ENCODE measurements around the gene TAGLN. TPM values are rescaled to one million over a fixed set of nuclear protein-coding genes. Genes with fewer than 3 reads are reported as not detected.

Gene TAGLN
- total RNA-seq, 6 experiments from 2014 or later = 41.2 to 158 (median 112) TPM

DNA sequence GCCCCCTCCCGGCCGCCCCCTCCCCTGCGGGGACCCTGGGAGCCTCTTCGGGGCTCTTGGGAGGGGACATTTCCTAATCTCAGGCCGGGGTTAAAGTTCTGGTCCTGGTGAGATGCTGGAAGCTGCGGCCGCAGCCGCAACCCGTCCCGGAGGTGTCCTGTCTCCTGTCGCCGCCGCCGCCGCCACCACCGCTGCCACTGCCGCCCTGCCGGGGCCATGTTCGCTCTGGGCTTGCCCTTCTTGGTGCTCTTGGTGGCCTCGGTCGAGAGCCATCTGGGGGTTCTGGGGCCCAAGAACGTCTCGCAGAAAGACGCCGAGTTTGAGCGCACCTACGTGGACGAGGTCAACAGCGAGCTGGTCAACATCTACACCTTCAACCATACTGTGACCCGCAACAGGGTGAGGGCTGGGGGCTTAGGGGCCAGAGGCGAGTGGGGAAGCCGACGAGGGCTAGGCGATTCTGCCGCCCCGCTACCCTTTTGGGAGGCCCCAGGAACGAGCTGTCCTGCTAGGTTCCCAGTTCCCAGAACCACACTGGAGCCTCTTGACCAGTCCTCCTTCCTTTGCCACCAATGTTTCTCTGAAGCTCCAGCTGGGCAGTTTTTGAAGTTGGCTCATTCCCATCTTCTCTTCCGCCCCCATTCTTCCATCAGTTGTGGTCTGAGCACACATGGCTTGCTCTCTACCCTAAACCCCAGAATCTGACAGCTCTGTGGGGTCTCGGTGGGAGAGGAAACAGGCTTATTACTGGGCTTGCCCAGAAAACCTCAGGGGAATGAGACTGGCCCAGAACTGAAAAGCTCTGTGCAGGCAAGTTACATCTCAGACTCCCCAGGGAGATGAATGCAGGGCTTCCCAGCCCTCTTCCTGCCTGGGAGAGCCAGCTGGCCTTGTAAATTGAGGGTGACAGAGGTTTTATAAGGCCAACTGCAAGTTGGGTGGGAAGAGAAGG is 19.8 kb upstream of the TAGLN start:
- peak; percentile 67 to 76 (median 69) for DNase-seq
- peak; percentile 61 to 77 (median 72) for ATAC-seq
- Histone ChIP-seq H3K4me1 (peaks cover 0 to 22% (median 5%) of the 10 kb centered on the region in 4 donors), H3K9me3 (no peaks in the 10 kb centered on the region), H3K36me3 (peaks cover 0 to 22% (median 8%) of the 10 kb centered on the region in 4 donors), H3K4me3 (peak overlapping the region; percentile 92 to 100 (median 93)), H3K27ac (peak overlapping the region; percentile 93 to 97 (median 95)), H3K27me3 (no peaks in the 10 kb centered on the region)
- WGBS (ENCODE audit: insufficient coverage, low coverage, low lambda C conversion rate, missing lambda C conversion rate) = 3% methylated on average over 11 of the region's 39 CpGs
- TF ChIP-seq POLR2A (IDR thresholded peaks at IDR 0.05) (no peak), CTCF (IDR thresholded peaks at IDR 0.05) (no peak)
- intact Hi-C loops (cut with DNase I) = loop anchor here in 1 of 2 donors (10.0 kb wide), 1 partner anchor 45 kb away; no protein-coding TSS in a partner anchor

DNA sequence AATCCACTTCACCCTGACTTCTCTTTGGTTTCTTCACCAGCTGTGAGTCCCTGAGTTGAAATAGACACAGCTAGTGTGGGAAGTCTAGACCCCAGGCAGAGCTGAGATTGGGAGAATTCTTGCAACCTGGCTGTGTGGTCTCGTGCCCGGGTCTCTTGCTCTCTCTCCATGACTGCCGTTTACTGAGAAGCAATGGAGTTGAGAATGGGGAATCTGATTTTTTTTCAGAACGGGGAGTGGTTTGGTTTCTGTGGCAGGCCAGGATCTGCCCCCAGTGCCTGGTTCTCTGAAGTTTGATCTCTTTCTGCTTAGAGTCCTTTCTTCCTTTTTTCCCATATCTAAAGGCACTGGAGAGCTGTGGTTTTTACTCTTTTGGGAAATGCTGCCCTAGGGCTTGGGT is 19.1 kb upstream of the TAGLN start:
- WGBS (ENCODE audit: insufficient coverage, low coverage, low lambda C conversion rate, missing lambda C conversion rate) = 31% methylated on average over 4 of the region's 4 CpGs

GRCh38 chr11:117180661-117181585 is 18.2 kb upstream of the TAGLN start:
- ATAC-seq (peak in 2 of 4 donors; percentile 4 to 6), DNase-seq (peak in 2 of 3 donors; percentile 54 to 66)
- Histone ChIP-seq H3K36me3 (peaks cover 0 to 28% (median 9%) of the 10 kb centered on the region in 4 donors), H3K9me3 (no peaks in the 10 kb centered on the region), H3K4me3 (no peak overlapping the region), H3K27ac (peak overlapping the region in 1 of 3 donors; percentile 97), H3K4me1 (peaks cover 0 to 22% (median 5%) of the 10 kb centered on the region in 4 donors), H3K27me3 (no peaks in the 10 kb centered on the region)
- WGBS (ENCODE audit: insufficient coverage, low coverage, low lambda C conversion rate, missing lambda C conversion rate) = 44% methylated on average over 5 of the region's 22 CpGs
- TF ChIP-seq POLR2A (IDR thresholded peaks at IDR 0.05) (no peak), CTCF (IDR thresholded peaks at IDR 0.05) (peak; percentile 29 to 41 (median 36))
- intact Hi-C loops (cut with DNase I) = no loop called here

More for the DNA sequence above, 19.1 kb upstream of the TAGLN start:
- intact Hi-C loops (cut with DNase I) = no loop called here
- peak in 1 of 3 donors; percentile 19 for DNase-seq
- H3K4me3 ChIP-seq = peak overlapping the region; percentile 92 to 100 (median 93)
- H3K36me3 ChIP-seq = peaks cover 0 to 26% (median 9%) of the 10 kb centered on the region in 4 donors
- no peak for TF ChIP-seq POLR2A (IDR thresholded peaks at IDR 0.05)
- no peak for TF ChIP-seq CTCF (IDR thresholded peaks at IDR 0.05)
- no peaks in the 10 kb centered on the region for H3K9me3 ChIP-seq
- ATAC-seq = no peak
- H3K27me3 ChIP-seq = no peaks in the 10 kb centered on the region
- H3K27ac ChIP-seq = peak overlapping the region; percentile 93 to 97 (median 95)
- H3K4me1 ChIP-seq = peaks cover 0 to 22% (median 5%) of the 10 kb centered on the region in 4 donors

All from right lobe of liver (tissue), 6 donors.